Brain microvascular endothelial cell (primary cell): ENCODE results near the gene ADGRF3.
A peak's percentile ranks its signal among the peaks of the same experiment; 100 is the strongest.
"Not testable (repeated sequence)": the region's sequence is repeated elsewhere in the genome, so short reads cannot be mapped to it uniquely, and the experiment has no call there.

Experiments
- DNase-seq: peaks from one replicate; pipeline ENCODE4 v3.0.0-alpha.2; 2020
- H3K27ac ChIP-seq: fragments of 250-450 bp; sonication (Bioruptor Pico); 2 replicates; pipeline ENCODE4 v1.5.1; 2020; ENCODE audit warnings: mild to moderate bottlenecking, moderate library complexity
- H3K27me3 ChIP-seq: fragments of 250-450 bp; sonication (Bioruptor Pico); replicated peaks from 2 replicates; pipeline ENCODE4 v1.5.1; 2020; ENCODE audit warnings: mild to moderate bottlenecking
- H3K36me3 ChIP-seq: fragments of 250-450 bp; sonication (Bioruptor Pico); replicated peaks from 2 replicates; pipeline ENCODE4 v1.5.1; 2020; ENCODE audit warnings: mild to moderate bottlenecking
- H3K4me3 ChIP-seq: 2 replicates; pipeline ENCODE4 v1.5.1; 2011; ENCODE audit warnings: low read depth, mild to moderate bottlenecking, control low read depth, low read length, moderate library complexity
- CTCF ChIP-seq: IDR thresholded peaks from 2 replicates; pipeline ENCODE4 v1.5.1; 2011; ENCODE audit warnings: low read depth, mild to moderate bottlenecking, moderate library complexity, low read length, control low read depth, inconsistent platforms; ENCODE audit errors: missing control alignments
- in situ Hi-C: cut with HindIII; loops from 2 replicates; pipeline ENCODE4 v1.10.0; 2017; ENCODE audit warnings: low sequenced_read_pairs, low pct_ligation_motif_present

ADGRF3 gene

GRCh38 chr2:26309921-26310320 is 36.7 kb downstream of the ADGRF3 start:
- in situ Hi-C loops = no loop called here
- H3K4me3 ChIP-seq = no peak overlapping the region
- TF ChIP-seq CTCF = no peak
- no peak overlapping the region for H3K27ac ChIP-seq
- H3K36me3 ChIP-seq = no peaks in the 10 kb centered on the region
- no peak for DNase-seq
- H3K27me3 ChIP-seq = no peaks in the 10 kb centered on the region

- no peak for TF ChIP-seq CTCF
- H3K27me3 ChIP-seq = no peaks in the 10 kb centered on the region
- no peak overlapping the region for H3K4me3 ChIP-seq
- H3K27ac ChIP-seq = no peak overlapping the region
- no peak for DNase-seq
- in situ Hi-C loops = no loop called here
- H3K36me3 ChIP-seq = no peaks in the 10 kb centered on the region
Observed at GRCh38 chr2:26305540-26305939, 41.0 kb downstream of the ADGRF3 start.

GRCh38 chr2:26305094-26305493 is 41.5 kb downstream of the ADGRF3 start:
- DNase-seq, H3K27ac ChIP-seq, H3K27me3 ChIP-seq, in situ Hi-C loops, H3K4me3 ChIP-seq, H3K36me3 ChIP-seq: not testable (repeated sequence)

GRCh38 chr2:26302846-26303245 is 43.7 kb downstream of the ADGRF3 start:
- no peak for TF ChIP-seq CTCF
- no peaks in the 10 kb centered on the region for H3K27me3 ChIP-seq
- DNase-seq = no peak
- H3K36me3 ChIP-seq = no peaks in the 10 kb centered on the region
- in situ Hi-C loops = no loop called here
- no peak overlapping the region for H3K4me3 ChIP-seq
- no peak overlapping the region for H3K27ac ChIP-seq

GRCh38 chr2:26300234-26300925 is 46.2 kb downstream of the ADGRF3 start:
- H3K4me3 ChIP-seq = peak overlapping the region; percentile 63
- in situ Hi-C loops = no loop called here

More at GRCh38 chr2:26300234-26300925, 46.2 kb downstream of the ADGRF3 start:
- Histone ChIP-seq H3K36me3 (no peaks in the 10 kb centered on the region), H3K27ac (peak overlapping the region; percentile 80), H3K27me3 (no peaks in the 10 kb centered on the region)
- no peak for TF ChIP-seq CTCF
- DNase-seq = peak; percentile 16
